ENCODE data around the gene CCDC188. TPM values are rescaled to one million over a fixed set of nuclear protein-coding genes. Genes with fewer than 3 reads are reported as not detected.

The CCDC188 gene
- total and polyA plus RNA-seq, 9 of the 15 experiments (the other 6 are each of a cell fraction or from before 2014, with no cell fraction given), result not detected

DNA sequence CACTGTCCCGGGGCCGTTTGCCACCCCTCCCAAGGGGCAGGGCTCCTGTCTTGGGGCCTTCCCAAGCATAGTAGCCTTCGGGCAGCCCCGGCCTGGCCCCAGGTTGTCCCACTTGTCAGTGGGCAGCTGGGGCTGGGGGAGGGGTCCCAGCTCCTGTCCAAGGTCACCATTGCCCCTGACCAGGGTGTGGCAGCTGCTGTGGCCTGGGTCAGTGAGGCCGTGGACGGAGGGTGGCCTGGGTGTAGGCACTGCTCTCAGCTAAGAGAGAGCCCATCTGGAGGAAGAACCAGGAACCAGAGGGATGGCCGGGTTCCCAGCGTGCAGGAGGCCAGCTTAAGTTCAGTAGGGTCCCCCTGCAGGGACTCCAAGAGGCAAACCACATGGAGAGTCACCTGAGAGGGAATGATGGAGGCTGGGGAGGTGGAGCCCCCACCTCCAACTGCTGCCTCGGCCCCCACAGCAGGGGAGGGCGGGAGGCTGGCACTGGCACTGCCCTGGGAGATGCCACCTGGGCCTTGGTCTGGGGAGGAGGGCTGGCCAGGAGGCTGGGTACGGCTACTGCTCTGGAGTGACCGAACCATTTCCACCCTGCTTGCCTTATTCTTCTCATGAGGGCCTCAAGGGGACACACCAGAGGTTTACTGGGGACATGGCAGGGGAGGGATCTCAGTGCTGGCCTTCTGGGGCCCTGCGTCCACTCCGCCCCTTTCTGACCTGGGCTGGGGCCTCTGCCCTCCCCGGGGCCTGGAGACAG lies 6.8 kb upstream of the CCDC188 start (continued):
- TF ChIP-seq XRCC5 (IDR thresholded peaks at IDR 0.05; ENCODE audit: low read depth, low read length), result 0 out of 2 replicates have a peak, but pooled peaks have one; percentile 19
- TF ChIP-seq ZKSCAN1 (IDR thresholded peaks at IDR 0.05; ENCODE audit: low read depth, low read length), result no peak
- TF ChIP-seq RERE (CRISPR knock-in tag; IDR thresholded peaks at IDR 0.05; ENCODE audit: borderline replicate concordance), result no peak
- peak; percentile 55; the same call in 1 of the 2 replicates for TF ChIP-seq ZNF143 (CRISPR knock-in tag; IDR thresholded peaks at IDR 0.05)
- peak; percentile 23; the same call in 1 of the 2 replicates for TF ChIP-seq E2F3 (CRISPR knock-in tag; IDR thresholded peaks at IDR 0.05)
- 0 out of 2 replicates have a peak, but pooled peaks have one; percentile 0 for TF ChIP-seq RFX5 (IDR thresholded peaks at IDR 0.05; ENCODE audit: low read depth, low read length)
- peak; percentile 46; the same call in 1 of the 2 replicates for TF ChIP-seq STAG1 (CRISPR knock-in tag; IDR thresholded peaks at IDR 0.05; ENCODE audit: borderline replicate concordance)
- no peak for TF ChIP-seq ZFPM2 (CRISPR knock-in tag; IDR thresholded peaks at IDR 0.05)
- TF ChIP-seq RBM17 (IDR thresholded peaks at IDR 0.05; ENCODE audit: borderline replicate concordance, low read depth, low read length), result no peak
- TF ChIP-seq HNRNPLL (IDR thresholded peaks at IDR 0.05; ENCODE audit: low read depth, low read length, poor library complexity, severe bottlenecking), result peak; percentile 6
- no peak for TF ChIP-seq MCM7 (IDR thresholded peaks at IDR 0.05)
- 0 out of 2 replicates have a peak, but pooled peaks have one; percentile 10 for TF ChIP-seq CBX1 (IDR thresholded peaks at IDR 0.05; ENCODE audit: low read depth)
- peak in 1 of 2 experiments; percentile 43; a peak in 1 of 4 replicates for TF ChIP-seq TEAD1 (CRISPR knock-in tag; IDR thresholded peaks at IDR 0.05)
- TF ChIP-seq ATF1 (CRISPR knock-in tag; IDR thresholded peaks at IDR 0.05), result 0 out of 2 replicates have a peak, but pooled peaks have one; percentile 31
- TF ChIP-seq ATF1 (tag; IDR thresholded peaks at IDR 0.05), result no peak
- TF ChIP-seq TEAD4 (IDR thresholded peaks at IDR 0.05; ENCODE audit: low read length), result no peak
- peak; percentile 71 for TF ChIP-seq TEAD4 (CRISPR knock-in tag; IDR thresholded peaks at IDR 0.05; ENCODE audit: borderline replicate concordance)
